Measurements from ENCODE around the gene PRAMEF17. TPM values are rescaled to one million over a fixed set of nuclear protein-coding genes. Genes with fewer than 3 reads are reported as not detected.
"Not testable (repeated sequence)": the region's sequence is repeated elsewhere in the genome, so short reads cannot be mapped to it uniquely, and the experiment has no call there.

The PRAMEF17 gene
- total and polyA plus RNA-seq, 4 experiments from 2014 or later, result not detected

- DNase-seq; H3K9me3 ChIP-seq (ENCODE audit: control insufficient read depth in 1 of 2, low read length in 2 of 2); H3K36me3 ChIP-seq (ENCODE audit: insufficient read depth, low read length); H3K4me1 ChIP-seq (ENCODE audit: insufficient read depth, low read length); CTCF ChIA-PET (ENCODE audit: partially characterized antibody); POLR2A ChIA-PET (ENCODE audit: partially characterized antibody); H3K36me3 Mint-ChIP-seq; H3K27ac ChIP-seq (ENCODE audit: low read depth, low read length); H3K9me3 Mint-ChIP-seq; H3K27ac Mint-ChIP-seq; H3K4me3 ChIP-seq (ENCODE audit: low read length in 2 of 2); H3K27me3 Mint-ChIP-seq; H3K27me3 ChIP-seq (ENCODE audit: insufficient read depth, low read length); H3K4me3 Mint-ChIP-seq; intact Hi-C loops (cut with micrococcal nuclease); H3K4me1 Mint-ChIP-seq: not testable (repeated sequence)
Observed at GRCh38 chr1:13364928-13365327, 24.5 kb upstream of the PRAMEF17 start.

DNA sequence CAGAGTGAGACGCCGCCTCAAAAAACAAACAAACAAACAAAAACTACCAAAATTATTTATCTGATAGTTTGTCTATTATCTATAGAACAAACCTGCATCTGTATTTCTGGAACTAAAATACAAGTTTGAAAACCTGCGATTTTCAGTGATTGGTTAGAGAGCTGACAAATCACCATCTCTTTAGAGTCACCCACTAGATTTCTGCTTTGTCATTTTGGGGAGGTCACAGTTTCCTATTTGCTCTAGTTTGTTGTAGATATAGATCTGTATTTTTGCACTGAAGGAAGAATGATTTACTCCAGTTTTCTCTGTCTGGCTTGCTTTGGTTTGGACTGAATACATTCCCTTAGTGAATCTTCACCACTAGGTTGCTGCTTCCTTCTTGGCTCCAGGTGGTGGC, 22.9 kb upstream of the PRAMEF17 start:
- H3K27ac ChIP-seq (ENCODE audit: low read depth, low read length); H3K4me3 Mint-ChIP-seq; H3K9me3 Mint-ChIP-seq; POLR2A ChIA-PET (ENCODE audit: partially characterized antibody); H3K36me3 ChIP-seq (ENCODE audit: insufficient read depth, low read length); H3K27me3 Mint-ChIP-seq; CTCF ChIA-PET (ENCODE audit: partially characterized antibody); H3K4me1 ChIP-seq (ENCODE audit: insufficient read depth, low read length); H3K4me1 Mint-ChIP-seq; H3K9me3 ChIP-seq (ENCODE audit: control insufficient read depth in 1 of 2, low read length in 2 of 2); DNase-seq; intact Hi-C loops (cut with micrococcal nuclease); H3K36me3 Mint-ChIP-seq; H3K4me3 ChIP-seq (ENCODE audit: low read length in 2 of 2); H3K27ac Mint-ChIP-seq; H3K27me3 ChIP-seq (ENCODE audit: insufficient read depth, low read length): not testable (repeated sequence)

DNA sequence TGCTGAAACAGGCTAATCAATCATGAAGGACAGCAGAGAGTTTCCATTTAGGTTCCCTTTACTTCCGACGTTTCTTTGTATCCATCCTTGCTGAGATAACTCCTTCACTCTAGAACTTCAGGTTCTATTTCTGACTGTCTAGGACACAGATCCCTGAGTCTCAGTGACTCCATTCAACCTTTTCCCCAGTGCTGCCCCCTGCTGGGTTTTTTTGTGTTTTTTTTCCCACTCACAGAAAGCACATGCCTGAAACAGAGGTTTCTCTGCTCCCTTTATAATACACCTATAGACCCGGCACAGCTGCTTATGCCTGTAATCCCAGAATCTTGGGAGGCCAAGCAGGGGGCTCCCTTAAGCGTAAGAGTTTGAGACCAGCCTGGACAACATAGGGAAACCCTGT, 20.9 kb upstream of the PRAMEF17 start:
- POLR2A ChIA-PET (ENCODE audit: partially characterized antibody); H3K36me3 ChIP-seq (ENCODE audit: insufficient read depth, low read length); H3K9me3 Mint-ChIP-seq; H3K4me1 Mint-ChIP-seq; intact Hi-C loops (cut with micrococcal nuclease); H3K27ac Mint-ChIP-seq; H3K36me3 Mint-ChIP-seq; H3K27ac ChIP-seq (ENCODE audit: low read depth, low read length); H3K27me3 Mint-ChIP-seq; DNase-seq; H3K4me3 ChIP-seq (ENCODE audit: low read length in 2 of 2); H3K27me3 ChIP-seq (ENCODE audit: insufficient read depth, low read length); H3K9me3 ChIP-seq (ENCODE audit: control insufficient read depth in 1 of 2, low read length in 2 of 2); CTCF ChIA-PET (ENCODE audit: partially characterized antibody); H3K4me1 ChIP-seq (ENCODE audit: insufficient read depth, low read length): not testable (repeated sequence)
- peak overlapping the region in 1 of 8 donors; percentile 31 for H3K4me3 Mint-ChIP-seq

DNA sequence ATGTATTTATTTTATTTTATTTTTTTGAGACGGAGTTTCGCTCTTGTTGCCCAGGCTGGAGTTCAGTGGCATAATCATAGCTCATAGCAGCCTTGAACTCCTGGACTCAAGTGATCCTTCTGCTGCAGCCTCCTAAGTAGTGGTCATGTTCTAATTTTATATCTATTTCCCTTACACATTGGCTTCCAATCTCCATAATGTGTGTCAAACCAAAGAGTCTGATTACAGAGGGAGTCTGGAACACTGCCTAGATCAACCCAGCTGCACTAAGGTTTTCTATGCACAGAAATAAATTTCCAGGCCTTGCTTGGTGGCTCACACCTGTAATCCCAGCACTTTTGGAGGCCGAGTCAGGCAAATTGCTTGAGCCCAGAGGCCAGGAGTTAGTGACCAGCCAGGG, 10.4 kb upstream of the PRAMEF17 start:
- H3K27me3 Mint-ChIP-seq; H3K27ac Mint-ChIP-seq; H3K27ac ChIP-seq (ENCODE audit: low read depth, low read length); POLR2A ChIA-PET (ENCODE audit: partially characterized antibody); H3K27me3 ChIP-seq (ENCODE audit: insufficient read depth, low read length); H3K36me3 ChIP-seq (ENCODE audit: insufficient read depth, low read length); H3K9me3 ChIP-seq (ENCODE audit: control insufficient read depth in 1 of 2, low read length in 2 of 2); H3K4me3 ChIP-seq (ENCODE audit: low read length in 2 of 2); H3K36me3 Mint-ChIP-seq; H3K4me1 Mint-ChIP-seq; H3K4me1 ChIP-seq (ENCODE audit: insufficient read depth, low read length); CTCF ChIA-PET (ENCODE audit: partially characterized antibody); DNase-seq; H3K4me3 Mint-ChIP-seq; H3K9me3 Mint-ChIP-seq; intact Hi-C loops (cut with micrococcal nuclease): not testable (repeated sequence)

DNA sequence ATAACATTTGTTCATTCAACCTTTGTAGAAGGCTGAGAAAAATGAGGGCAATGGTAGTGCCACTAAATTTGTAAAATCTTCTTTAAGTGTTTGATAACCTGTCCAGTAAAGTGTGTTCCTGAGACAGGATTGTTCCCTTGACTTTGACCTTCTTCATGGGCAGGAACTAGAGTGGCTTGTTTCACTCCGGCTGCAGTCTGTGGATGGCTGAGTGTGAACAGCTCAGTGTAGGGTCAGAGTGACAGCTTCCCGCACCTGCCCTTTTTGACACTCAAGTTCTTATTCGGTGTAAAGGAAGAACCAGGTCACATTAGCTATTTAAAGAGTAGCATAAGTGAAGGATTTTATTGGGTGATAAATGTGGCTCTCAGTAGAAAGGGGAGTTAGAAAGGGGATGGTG, 9.1 kb upstream of the PRAMEF17 start:
- H3K9me3 Mint-ChIP-seq; H3K36me3 ChIP-seq (ENCODE audit: insufficient read depth, low read length); H3K27me3 Mint-ChIP-seq; H3K9me3 ChIP-seq (ENCODE audit: control insufficient read depth in 1 of 2, low read length in 2 of 2); DNase-seq; POLR2A ChIA-PET (ENCODE audit: partially characterized antibody); H3K4me3 ChIP-seq (ENCODE audit: low read length in 2 of 2); H3K27ac ChIP-seq (ENCODE audit: low read depth, low read length); H3K4me1 Mint-ChIP-seq; intact Hi-C loops (cut with micrococcal nuclease); H3K27ac Mint-ChIP-seq; CTCF ChIA-PET (ENCODE audit: partially characterized antibody); H3K4me3 Mint-ChIP-seq; H3K4me1 ChIP-seq (ENCODE audit: insufficient read depth, low read length); H3K36me3 Mint-ChIP-seq; H3K27me3 ChIP-seq (ENCODE audit: insufficient read depth, low read length): not testable (repeated sequence)

DNA sequence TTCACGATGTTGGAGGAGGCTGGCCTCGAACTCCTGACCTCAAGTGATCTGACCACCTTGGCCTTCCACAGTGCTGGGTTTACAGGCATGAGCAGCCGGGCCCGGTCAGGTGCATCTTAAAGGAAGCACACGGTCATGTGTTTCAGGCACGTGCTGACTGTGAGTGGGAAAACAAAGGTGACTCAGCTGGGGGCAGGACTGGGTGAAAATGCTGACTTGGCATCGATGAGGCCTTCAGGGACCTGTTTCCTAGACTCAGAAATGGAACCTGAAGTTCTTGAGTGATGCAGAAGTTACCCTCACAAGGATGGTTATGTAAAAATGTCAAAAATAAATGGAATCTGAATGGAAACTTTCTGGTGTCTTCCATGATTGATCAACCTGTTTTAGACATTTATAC, 3.6 kb downstream of the PRAMEF17 start:
- intact Hi-C loops (cut with micrococcal nuclease); DNase-seq; H3K36me3 ChIP-seq (ENCODE audit: insufficient read depth, low read length); CTCF ChIA-PET (ENCODE audit: partially characterized antibody); H3K27me3 ChIP-seq (ENCODE audit: insufficient read depth, low read length); H3K27me3 Mint-ChIP-seq; H3K4me1 ChIP-seq (ENCODE audit: insufficient read depth, low read length); H3K27ac ChIP-seq (ENCODE audit: low read depth, low read length); H3K9me3 ChIP-seq (ENCODE audit: control insufficient read depth in 1 of 2, low read length in 2 of 2); H3K36me3 Mint-ChIP-seq; POLR2A ChIA-PET (ENCODE audit: partially characterized antibody); H3K4me3 ChIP-seq (ENCODE audit: low read length in 2 of 2); H3K27ac Mint-ChIP-seq; H3K4me1 Mint-ChIP-seq; H3K4me3 Mint-ChIP-seq: not testable (repeated sequence)
- H3K9me3 Mint-ChIP-seq, result peaks cover 0 to 10% (median 0%) of the 10 kb centered on the region in 8 donors

DNA sequence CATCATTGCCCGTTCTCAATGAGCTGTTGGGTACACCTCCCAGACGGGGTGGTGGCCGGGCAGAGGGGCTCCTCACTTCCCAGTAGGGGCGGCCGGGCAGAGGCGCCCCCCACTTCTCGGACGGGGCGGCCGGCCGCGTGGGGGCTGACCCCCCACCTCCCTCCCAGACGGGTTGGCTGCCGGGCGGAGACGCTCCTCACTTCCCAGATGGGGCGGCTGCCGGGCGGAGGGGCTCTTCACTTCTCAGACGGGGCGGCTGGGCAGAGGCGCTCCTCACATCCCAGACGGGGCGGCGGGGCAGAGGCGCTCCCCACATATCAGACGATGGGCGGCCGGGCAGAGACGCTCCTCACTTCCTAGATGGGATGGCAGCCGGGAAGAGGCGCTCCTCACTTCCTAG, 5.3 kb downstream of the PRAMEF17 start:
- H3K4me1 ChIP-seq (ENCODE audit: insufficient read depth, low read length); POLR2A ChIA-PET (ENCODE audit: partially characterized antibody); H3K9me3 ChIP-seq (ENCODE audit: control insufficient read depth in 1 of 2, low read length in 2 of 2); intact Hi-C loops (cut with micrococcal nuclease); H3K27ac Mint-ChIP-seq; H3K4me3 Mint-ChIP-seq; H3K4me1 Mint-ChIP-seq; H3K27ac ChIP-seq (ENCODE audit: low read depth, low read length); H3K36me3 ChIP-seq (ENCODE audit: insufficient read depth, low read length); H3K27me3 Mint-ChIP-seq; CTCF ChIA-PET (ENCODE audit: partially characterized antibody); DNase-seq; H3K27me3 ChIP-seq (ENCODE audit: insufficient read depth, low read length); H3K36me3 Mint-ChIP-seq; H3K4me3 ChIP-seq (ENCODE audit: low read length in 2 of 2): not testable (repeated sequence)
- peaks cover 0 to 10% (median 0%) of the 10 kb centered on the region in 8 donors for H3K9me3 Mint-ChIP-seq

DNA sequence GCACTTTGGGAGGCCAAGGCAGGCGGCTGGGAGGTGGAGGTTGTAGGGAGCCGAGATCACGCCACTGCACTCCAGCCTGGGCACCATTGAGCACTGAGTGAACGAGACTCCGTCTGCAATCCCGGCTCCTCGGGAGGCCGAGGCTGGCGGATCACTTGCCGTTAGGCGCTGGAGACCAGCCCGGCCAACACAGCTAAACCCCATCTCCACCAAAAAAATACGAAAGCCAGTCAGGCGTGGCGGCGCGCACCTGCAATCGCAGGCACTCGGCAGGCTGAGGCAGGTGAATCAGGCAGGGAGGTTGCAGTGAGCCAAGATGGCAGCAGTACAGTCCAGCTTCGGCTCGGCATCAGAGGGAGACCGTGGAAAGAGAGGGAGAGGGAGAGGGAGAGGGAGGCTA, 5.9 kb downstream of the PRAMEF17 start:
- H3K36me3 Mint-ChIP-seq; H3K4me1 Mint-ChIP-seq; H3K4me3 Mint-ChIP-seq; H3K4me1 ChIP-seq (ENCODE audit: insufficient read depth, low read length); H3K27ac ChIP-seq (ENCODE audit: low read depth, low read length); H3K27ac Mint-ChIP-seq; intact Hi-C loops (cut with micrococcal nuclease); H3K27me3 Mint-ChIP-seq; DNase-seq; H3K9me3 ChIP-seq (ENCODE audit: control insufficient read depth in 1 of 2, low read length in 2 of 2); POLR2A ChIA-PET (ENCODE audit: partially characterized antibody); H3K4me3 ChIP-seq (ENCODE audit: low read length in 2 of 2); H3K36me3 ChIP-seq (ENCODE audit: insufficient read depth, low read length); CTCF ChIA-PET (ENCODE audit: partially characterized antibody); H3K27me3 ChIP-seq (ENCODE audit: insufficient read depth, low read length): not testable (repeated sequence)
- peaks cover 0 to 10% (median 0%) of the 10 kb centered on the region in 8 donors for H3K9me3 Mint-ChIP-seq
